Measurements from ENCODE around the gene KIF26B. TPM values are rescaled to one million over a fixed set of nuclear protein-coding genes. Genes with fewer than 3 reads are reported as not detected.
A peak's percentile ranks its signal among the peaks of the same experiment; 100 is the strongest.

The KIF26B gene
- total and polyA plus RNA-seq, 2 experiments from 2014 or later = 0.03 to 0.76 TPM

DNA sequence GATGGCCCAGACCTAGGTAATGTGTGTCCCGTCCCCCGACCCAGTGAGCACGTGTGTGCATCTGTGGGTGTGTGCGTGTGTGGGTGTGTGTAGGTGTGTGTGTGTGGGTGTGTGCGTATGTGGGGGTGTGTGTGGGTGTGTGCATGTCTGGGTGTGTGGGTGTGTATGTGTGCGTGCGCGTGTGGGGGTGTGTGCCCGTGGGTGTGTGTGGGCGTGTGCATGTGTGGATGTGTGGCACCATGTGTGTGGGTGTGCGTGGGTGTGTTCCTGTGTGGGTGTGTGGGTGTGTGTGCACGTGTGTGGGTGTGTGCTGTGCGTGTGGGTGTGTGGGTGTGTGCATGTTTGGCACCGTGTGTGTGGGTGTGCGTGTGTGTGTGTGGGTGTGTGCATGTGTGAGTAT lies 309.5 kb downstream of the KIF26B start:
- no peak for DNase-seq (ENCODE audit: low spot score)
- no peak overlapping the region for H3K27ac ChIP-seq (ENCODE audit: low read depth)
- H3K4me3 Mint-ChIP-seq = no peak overlapping the region

More for the DNA sequence above, 309.5 kb downstream of the KIF26B start:
- Mint-ChIP-seq H3K27me3 (ENCODE audit: insufficient read depth, low read depth, poor library complexity) (peaks cover 9% of the 10 kb centered on the region), H3K36me3 (ENCODE audit: low read depth) (no peaks in the 10 kb centered on the region), H3K27ac (peak overlapping the region; percentile 28), H3K4me1 (peaks cover 7% of the 10 kb centered on the region; the same call in 2 of the 3 replicates), H3K9me3 (no peaks in the 10 kb centered on the region; the same call in 2 of the 3 replicates)
- no peak overlapping the region for H3K4me2 ChIP-seq
- no peaks in the 10 kb centered on the region for H3K27me3 ChIP-seq (ENCODE audit: insufficient read depth)
- H3K79me2 ChIP-seq (replicated peaks; ENCODE audit: insufficient read depth) = no peaks in the 10 kb centered on the region
- H3K9me2 ChIP-seq (ENCODE audit: insufficient read depth) = peaks cover 4% of the 10 kb centered on the region; the same call in 1 of the 2 replicates
- no peak for TF ChIP-seq JUNB (IDR thresholded peaks at IDR 0.05; ENCODE audit: unreplicated experiment)
- TF ChIP-seq POLR2AphosphoS5 (IDR thresholded peaks at IDR 0.05; ENCODE audit: low read depth) = no peak
- TF ChIP-seq, protein P1, sequence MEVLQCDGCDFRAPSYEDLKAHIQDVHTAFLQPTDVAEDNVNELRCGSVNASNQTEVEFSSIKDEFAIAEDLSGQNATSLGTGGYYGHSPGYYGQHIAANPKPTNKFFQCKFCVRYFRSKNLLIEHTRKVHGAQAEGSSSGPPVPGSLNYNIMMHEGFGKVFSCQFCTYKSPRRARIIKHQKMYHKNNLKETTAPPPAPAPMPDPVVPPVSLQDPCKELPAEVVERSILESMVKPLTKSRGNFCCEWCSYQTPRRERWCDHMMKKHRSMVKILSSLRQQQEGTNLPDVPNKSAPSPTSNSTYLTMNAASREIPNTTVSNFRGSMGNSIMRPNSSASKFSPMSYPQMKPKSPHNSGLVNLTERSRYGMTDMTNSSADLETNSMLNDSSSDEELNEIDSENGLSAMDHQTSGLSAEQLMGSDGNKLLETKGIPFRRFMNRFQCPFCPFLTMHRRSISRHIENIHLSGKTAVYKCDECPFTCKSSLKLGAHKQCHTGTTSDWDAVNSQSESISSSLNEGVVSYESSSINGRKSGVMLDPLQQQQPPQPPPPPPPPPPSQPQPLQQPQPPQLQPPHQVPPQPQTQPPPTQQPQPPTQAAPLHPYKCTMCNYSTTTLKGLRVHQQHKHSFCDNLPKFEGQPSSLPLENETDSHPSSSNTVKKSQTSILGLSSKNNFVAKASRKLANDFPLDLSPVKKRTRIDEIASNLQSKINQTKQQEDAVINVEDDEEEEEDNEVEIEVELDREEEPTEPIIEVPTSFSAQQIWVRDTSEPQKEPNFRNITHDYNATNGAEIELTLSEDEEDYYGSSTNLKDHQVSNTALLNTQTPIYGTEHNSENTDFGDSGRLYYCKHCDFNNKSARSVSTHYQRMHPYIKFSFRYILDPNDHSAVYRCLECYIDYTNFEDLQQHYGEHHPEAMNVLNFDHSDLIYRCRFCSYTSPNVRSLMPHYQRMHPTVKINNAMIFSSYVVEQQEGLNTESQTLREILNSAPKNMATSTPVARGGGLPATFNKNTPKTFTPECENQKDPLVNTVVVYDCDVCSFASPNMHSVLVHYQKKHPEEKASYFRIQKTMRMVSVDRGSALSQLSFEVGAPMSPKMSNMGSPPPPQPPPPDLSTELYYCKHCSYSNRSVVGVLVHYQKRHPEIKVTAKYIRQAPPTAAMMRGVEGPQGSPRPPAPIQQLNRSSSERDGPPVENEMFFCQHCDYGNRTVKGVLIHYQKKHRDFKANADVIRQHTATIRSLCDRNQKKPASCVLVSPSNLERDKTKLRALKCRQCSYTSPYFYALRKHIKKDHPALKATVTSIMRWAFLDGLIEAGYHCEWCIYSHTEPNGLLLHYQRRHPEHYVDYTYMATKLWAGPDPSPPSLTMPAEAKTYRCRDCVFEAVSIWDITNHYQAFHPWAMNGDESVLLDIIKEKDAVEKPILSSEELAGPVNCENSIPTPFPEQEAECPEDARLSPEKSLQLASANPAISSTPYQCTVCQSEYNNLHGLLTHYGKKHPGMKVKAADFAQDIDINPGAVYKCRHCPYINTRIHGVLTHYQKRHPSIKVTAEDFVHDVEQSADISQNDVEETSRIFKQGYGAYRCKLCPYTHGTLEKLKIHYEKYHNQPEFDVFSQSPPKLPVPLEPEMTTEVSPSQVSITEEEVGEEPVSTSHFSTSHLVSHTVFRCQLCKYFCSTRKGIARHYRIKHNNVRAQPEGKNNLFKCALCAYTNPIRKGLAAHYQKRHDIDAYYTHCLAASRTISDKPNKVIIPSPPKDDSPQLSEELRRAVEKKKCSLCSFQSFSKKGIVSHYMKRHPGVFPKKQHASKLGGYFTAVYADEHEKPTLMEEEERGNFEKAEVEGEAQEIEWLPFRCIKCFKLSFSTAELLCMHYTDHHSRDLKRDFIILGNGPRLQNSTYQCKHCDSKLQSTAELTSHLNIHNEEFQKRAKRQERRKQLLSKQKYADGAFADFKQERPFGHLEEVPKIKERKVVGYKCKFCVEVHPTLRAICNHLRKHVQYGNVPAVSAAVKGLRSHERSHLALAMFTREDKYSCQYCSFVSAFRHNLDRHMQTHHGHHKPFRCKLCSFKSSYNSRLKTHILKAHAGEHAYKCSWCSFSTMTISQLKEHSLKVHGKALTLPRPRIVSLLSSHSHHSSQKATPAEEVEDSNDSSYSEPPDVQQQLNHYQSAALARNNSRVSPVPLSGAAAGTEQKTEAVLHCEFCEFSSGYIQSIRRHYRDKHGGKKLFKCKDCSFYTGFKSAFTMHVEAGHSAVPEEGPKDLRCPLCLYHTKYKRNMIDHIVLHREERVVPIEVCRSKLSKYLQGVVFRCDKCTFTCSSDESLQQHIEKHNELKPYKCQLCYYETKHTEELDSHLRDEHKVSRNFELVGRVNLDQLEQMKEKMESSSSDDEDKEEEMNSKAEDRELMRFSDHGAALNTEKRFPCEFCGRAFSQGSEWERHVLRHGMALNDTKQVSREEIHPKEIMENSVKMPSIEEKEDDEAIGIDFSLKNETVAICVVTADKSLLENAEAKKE (CRISPR knock-in tag; IDR thresholded peaks at IDR 0.05) = no peak
- TF ChIP-seq CTCF (conservative IDR thresholded peaks at IDR 0.05; ENCODE audit: low read depth in 2 of 2) = no peak
- no peak for TF ChIP-seq NANOG (IDR thresholded peaks at IDR 0.05; ENCODE audit: borderline replicate concordance)
- TF ChIP-seq, protein P2, sequence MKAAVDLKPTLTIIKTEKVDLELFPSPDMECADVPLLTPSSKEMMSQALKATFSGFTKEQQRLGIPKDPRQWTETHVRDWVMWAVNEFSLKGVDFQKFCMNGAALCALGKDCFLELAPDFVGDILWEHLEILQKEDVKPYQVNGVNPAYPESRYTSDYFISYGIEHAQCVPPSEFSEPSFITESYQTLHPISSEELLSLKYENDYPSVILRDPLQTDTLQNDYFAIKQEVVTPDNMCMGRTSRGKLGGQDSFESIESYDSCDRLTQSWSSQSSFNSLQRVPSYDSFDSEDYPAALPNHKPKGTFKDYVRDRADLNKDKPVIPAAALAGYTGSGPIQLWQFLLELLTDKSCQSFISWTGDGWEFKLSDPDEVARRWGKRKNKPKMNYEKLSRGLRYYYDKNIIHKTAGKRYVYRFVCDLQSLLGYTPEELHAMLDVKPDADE (IDR thresholded peaks at IDR 0.05) = no peak
- TF ChIP-seq CREB1 (CRISPR knock-in tag; IDR thresholded peaks at IDR 0.05; ENCODE audit: low read depth) = no peak
- TF ChIP-seq, protein P3, sequence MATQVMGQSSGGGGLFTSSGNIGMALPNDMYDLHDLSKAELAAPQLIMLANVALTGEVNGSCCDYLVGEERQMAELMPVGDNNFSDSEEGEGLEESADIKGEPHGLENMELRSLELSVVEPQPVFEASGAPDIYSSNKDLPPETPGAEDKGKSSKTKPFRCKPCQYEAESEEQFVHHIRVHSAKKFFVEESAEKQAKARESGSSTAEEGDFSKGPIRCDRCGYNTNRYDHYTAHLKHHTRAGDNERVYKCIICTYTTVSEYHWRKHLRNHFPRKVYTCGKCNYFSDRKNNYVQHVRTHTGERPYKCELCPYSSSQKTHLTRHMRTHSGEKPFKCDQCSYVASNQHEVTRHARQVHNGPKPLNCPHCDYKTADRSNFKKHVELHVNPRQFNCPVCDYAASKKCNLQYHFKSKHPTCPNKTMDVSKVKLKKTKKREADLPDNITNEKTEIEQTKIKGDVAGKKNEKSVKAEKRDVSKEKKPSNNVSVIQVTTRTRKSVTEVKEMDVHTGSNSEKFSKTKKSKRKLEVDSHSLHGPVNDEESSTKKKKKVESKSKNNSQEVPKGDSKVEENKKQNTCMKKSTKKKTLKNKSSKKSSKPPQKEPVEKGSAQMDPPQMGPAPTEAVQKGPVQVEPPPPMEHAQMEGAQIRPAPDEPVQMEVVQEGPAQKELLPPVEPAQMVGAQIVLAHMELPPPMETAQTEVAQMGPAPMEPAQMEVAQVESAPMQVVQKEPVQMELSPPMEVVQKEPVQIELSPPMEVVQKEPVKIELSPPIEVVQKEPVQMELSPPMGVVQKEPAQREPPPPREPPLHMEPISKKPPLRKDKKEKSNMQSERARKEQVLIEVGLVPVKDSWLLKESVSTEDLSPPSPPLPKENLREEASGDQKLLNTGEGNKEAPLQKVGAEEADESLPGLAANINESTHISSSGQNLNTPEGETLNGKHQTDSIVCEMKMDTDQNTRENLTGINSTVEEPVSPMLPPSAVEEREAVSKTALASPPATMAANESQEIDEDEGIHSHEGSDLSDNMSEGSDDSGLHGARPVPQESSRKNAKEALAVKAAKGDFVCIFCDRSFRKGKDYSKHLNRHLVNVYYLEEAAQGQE (IDR thresholded peaks at IDR 0.05; ENCODE audit: unreplicated experiment) = no peak
- TF ChIP-seq EZH2 (IDR thresholded peaks at IDR 0.05; ENCODE audit: low read depth, unreplicated experiment) = no peak
- TF ChIP-seq ZNF331 (CRISPR knock-in tag; IDR thresholded peaks at IDR 0.05; ENCODE audit: low read depth) = no peak
- TF ChIP-seq ZNF114 (CRISPR knock-in tag; IDR thresholded peaks at IDR 0.05) = no peak
- H3K4me1 ChIP-seq (ENCODE audit: insufficient read depth) = no peaks in the 10 kb centered on the region
- H3F3A ChIP-seq (replicated peaks; ENCODE audit: low read depth) = no peaks in the 10 kb centered on the region
- H3K36me3 ChIP-seq (ENCODE audit: insufficient read depth) = no peaks in the 10 kb centered on the region
- H2AFZ ChIP-seq = no peak overlapping the region
- H4K20me1 ChIP-seq (replicated peaks; ENCODE audit: insufficient read depth) = no peaks in the 10 kb centered on the region
- no peak overlapping the region for H3K4me3 ChIP-seq
- ATAC-seq = no peak
